ENCODE data around the gene NFX1.
A peak's percentile ranks its signal among the peaks of the same experiment; 100 is the strongest.

NFX1 gene

GRCh38 chr9:33267151-33267767 lies 23.1 kb upstream of the NFX1 start:
- DNase-seq (ENCODE audit: low spot score) = no peak

- no peak for DNase-seq (ENCODE audit: low spot score)
Measured at GRCh38 chr9:33270146-33270545, 20.2 kb upstream of the NFX1 start.

GRCh38 chr9:33272061-33272460 lies 18.3 kb upstream of the NFX1 start:
- no peak for DNase-seq (ENCODE audit: low spot score)

- no peak for DNase-seq (ENCODE audit: low spot score)
Measured at GRCh38 chr9:33273266-33273971, 16.9 kb upstream of the NFX1 start.

- DNase-seq (ENCODE audit: low spot score) = no peak
Measured at GRCh38 chr9:33273972-33274328, 16.4 kb upstream of the NFX1 start.

GRCh38 chr9:33277484-33277883 lies 12.8 kb upstream of the NFX1 start:
- DNase-seq (ENCODE audit: low spot score) = no peak

- DNase-seq (ENCODE audit: low spot score) = no peak
Measured at GRCh38 chr9:33285502-33285901, 4.8 kb upstream of the NFX1 start.

- peak; percentile 73 for DNase-seq (ENCODE audit: low spot score)
Measured at GRCh38 chr9:33287087-33287490, 3.2 kb upstream of the NFX1 start.

GRCh38 chr9:33288235-33288634 lies 2.1 kb upstream of the NFX1 start:
- no peak for DNase-seq (ENCODE audit: low spot score)

- no peak for DNase-seq (ENCODE audit: low spot score)
Measured at GRCh38 chr9:33288828-33289483, 1.4 kb upstream of the NFX1 start.

GRCh38 chr9:33289496-33289895 lies 820 bp upstream of the NFX1 start:
- DNase-seq (ENCODE audit: low spot score) = no peak

- DNase-seq (ENCODE audit: low spot score) = no peak
Measured at GRCh38 chr9:33289936-33290246, 425 bp upstream of the NFX1 start.

- no peak for DNase-seq (ENCODE audit: low spot score)
Measured at GRCh38 chr9:33291031-33291397, 698 bp downstream of the NFX1 start.

GRCh38 chr9:33291901-33292300 lies 1.6 kb downstream of the NFX1 start:
- no peak for DNase-seq (ENCODE audit: low spot score)

- no peak for DNase-seq (ENCODE audit: low spot score)
Measured at GRCh38 chr9:33293782-33294181, 3.5 kb downstream of the NFX1 start.

- no peak for DNase-seq (ENCODE audit: low spot score)
Measured at GRCh38 chr9:33294670-33295432, 4.5 kb downstream of the NFX1 start.

GRCh38 chr9:33295571-33295970 lies 5.3 kb downstream of the NFX1 start:
- no peak for DNase-seq (ENCODE audit: low spot score)

- DNase-seq (ENCODE audit: low spot score) = no peak
Measured at GRCh38 chr9:33297432-33297831, 7.1 kb downstream of the NFX1 start.

GRCh38 chr9:33300546-33300945 lies 10.2 kb downstream of the NFX1 start:
- no peak for DNase-seq (ENCODE audit: low spot score)

GRCh38 chr9:33304362-33304761 lies 14.0 kb downstream of the NFX1 start:
- DNase-seq (ENCODE audit: low spot score) = no peak

GRCh38 chr9:33306037-33306436 lies 15.7 kb downstream of the NFX1 start:
- DNase-seq (ENCODE audit: low spot score) = no peak

- no peak for DNase-seq (ENCODE audit: low spot score)
Measured at GRCh38 chr9:33307067-33307466, 16.8 kb downstream of the NFX1 start.

GRCh38 chr9:33309903-33310302 lies 19.6 kb downstream of the NFX1 start:
- no peak for DNase-seq (ENCODE audit: low spot score)

All from CD4-positive, alpha-beta T cell treated with Interleukin-15 for 4 hours (primary cell).